ENCODE results near the gene MICAL2. TPM values are rescaled to one million over a fixed set of nuclear protein-coding genes. Genes with fewer than 3 reads are reported as not detected.

Gene MICAL2
- total RNA-seq, 1 experiment from 2014 or later, result 37.4 TPM

DNA sequence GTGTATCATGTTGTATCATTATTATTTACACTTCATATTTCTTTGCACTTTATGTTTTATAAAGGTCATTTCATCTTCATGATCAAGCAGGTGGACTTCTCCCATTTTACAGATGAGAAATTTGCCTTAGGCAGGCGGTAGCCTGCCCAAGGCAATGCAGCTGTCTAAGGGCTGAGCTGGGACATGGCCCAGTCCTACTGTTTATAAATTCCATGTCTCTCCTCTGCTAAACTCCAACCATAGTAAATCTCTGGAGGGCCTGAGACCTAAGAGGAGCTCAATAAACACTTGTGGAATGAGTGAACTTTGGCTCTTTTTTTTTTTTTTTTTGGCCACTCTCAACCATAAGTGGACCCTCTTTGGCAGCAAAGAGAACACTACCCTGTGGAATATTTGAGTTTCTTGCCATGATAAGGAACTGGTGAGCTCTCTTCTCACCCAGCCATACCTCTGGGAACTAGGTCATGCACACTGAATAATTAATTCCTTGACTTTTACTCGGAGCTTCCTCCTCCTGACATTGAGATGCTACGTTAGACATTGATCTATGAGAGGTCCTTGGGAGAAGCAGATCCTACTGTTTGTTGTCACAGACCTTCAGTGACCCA is 29.9 kb downstream of the MICAL2 start:
- Histone ChIP-seq H2AFZ (ENCODE audit: low read depth, low read length, poor library complexity, severe bottlenecking) (no peak overlapping the region), H4K20me1 (ENCODE audit: insufficient read depth) (no peaks in the 10 kb centered on the region), H3K79me2 (ENCODE audit: insufficient read depth, low read length) (no peaks in the 10 kb centered on the region), H3K27me3 (ENCODE audit: insufficient read depth, low read length) (no peaks in the 10 kb centered on the region), H3K4me3 (replicated peaks in 1 of 2; ENCODE audit: low read depth in 1 of 2, low read length in 2 of 2) (no peak overlapping the region), H3K27ac (ENCODE audit: low read depth, low read length) (no peak overlapping the region), H3K9me2 (ENCODE audit: insufficient read depth) (no peaks in the 10 kb centered on the region), H3K4me2 (ENCODE audit: low read length) (no peak overlapping the region), H3K4me1 (ENCODE audit: control insufficient read depth in 1 of 2, insufficient read depth in 2 of 2, low read length in 2 of 2) (peaks cover 0 to 28% of the 10 kb centered on the region in 2 experiments; a peak in 2 of 4 replicates), H3K9me3 (ENCODE audit: control insufficient read depth in 1 of 2, insufficient read depth in 1 of 2, low read depth in 1 of 2, low read length in 2 of 2) (no peaks in the 10 kb centered on the region), H3K9ac (ENCODE audit: low read length) (no peak overlapping the region), H3K36me3 (ENCODE audit: control insufficient read depth in 1 of 2, insufficient read depth in 2 of 2, low read length in 2 of 2) (no peaks in the 10 kb centered on the region)
- DNase-seq (ENCODE audit: low read depth, low spot score), result no peak
- no TSS peak for BruUV-seq (replicated peaks)
- no peak for ATAC-seq
- CTCF ChIA-PET, result no interaction called here
- RAD21 ChIA-PET (ENCODE audit: low non-redundant PET in 1 of 2, low total read pairs in 2 of 2, uncharacterized antibody in 2 of 2, unreplicated experiment in 2 of 2), result no interaction called here
- intact Hi-C loops (cut with micrococcal nuclease), result no loop called here
- no peak for TF ChIP-seq ZNF274 (IDR thresholded peaks at IDR 0.05; ENCODE audit: low read depth, low read length)
- TF ChIP-seq TCF7L2 (IDR thresholded peaks at IDR 0.05; ENCODE audit: borderline replicate concordance, extremely low read depth, insufficient read depth, insufficient read length), result no peak
- TF ChIP-seq, protein P1, sequence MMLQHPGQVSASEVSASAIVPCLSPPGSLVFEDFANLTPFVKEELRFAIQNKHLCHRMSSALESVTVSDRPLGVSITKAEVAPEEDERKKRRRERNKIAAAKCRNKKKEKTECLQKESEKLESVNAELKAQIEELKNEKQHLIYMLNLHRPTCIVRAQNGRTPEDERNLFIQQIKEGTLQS (IDR thresholded peaks at IDR 0.05), result no peak
- no peak for TF ChIP-seq EZH2 (IDR thresholded peaks at IDR 0.05)
- TF ChIP-seq, protein P2, sequence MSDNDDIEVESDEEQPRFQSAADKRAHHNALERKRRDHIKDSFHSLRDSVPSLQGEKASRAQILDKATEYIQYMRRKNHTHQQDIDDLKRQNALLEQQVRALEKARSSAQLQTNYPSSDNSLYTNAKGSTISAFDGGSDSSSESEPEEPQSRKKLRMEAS (IDR thresholded peaks at IDR 0.05), result no peak
- TF ChIP-seq SP1 (IDR thresholded peaks at IDR 0.05; ENCODE audit: low read depth), result no peak
- no peak for TF ChIP-seq POLR2AphosphoS5 (IDR thresholded peaks at IDR 0.05; ENCODE audit: low read depth, low read length)
- TF ChIP-seq FOSL1 (IDR thresholded peaks at IDR 0.05; ENCODE audit: low read depth), result no peak
- TF ChIP-seq SIN3A (IDR thresholded peaks at IDR 0.05; ENCODE audit: low read depth), result no peak
- TF ChIP-seq SRF (IDR thresholded peaks at IDR 0.05; ENCODE audit: low read depth), result no peak
- TF ChIP-seq ZFX (IDR thresholded peaks at IDR 0.05), result no peak
- TF ChIP-seq ELF1 (IDR thresholded peaks at IDR 0.05; ENCODE audit: borderline replicate concordance, low read depth), result no peak
- no peak for TF ChIP-seq JUND (IDR thresholded peaks at IDR 0.05)
- TF ChIP-seq, protein P3, sequence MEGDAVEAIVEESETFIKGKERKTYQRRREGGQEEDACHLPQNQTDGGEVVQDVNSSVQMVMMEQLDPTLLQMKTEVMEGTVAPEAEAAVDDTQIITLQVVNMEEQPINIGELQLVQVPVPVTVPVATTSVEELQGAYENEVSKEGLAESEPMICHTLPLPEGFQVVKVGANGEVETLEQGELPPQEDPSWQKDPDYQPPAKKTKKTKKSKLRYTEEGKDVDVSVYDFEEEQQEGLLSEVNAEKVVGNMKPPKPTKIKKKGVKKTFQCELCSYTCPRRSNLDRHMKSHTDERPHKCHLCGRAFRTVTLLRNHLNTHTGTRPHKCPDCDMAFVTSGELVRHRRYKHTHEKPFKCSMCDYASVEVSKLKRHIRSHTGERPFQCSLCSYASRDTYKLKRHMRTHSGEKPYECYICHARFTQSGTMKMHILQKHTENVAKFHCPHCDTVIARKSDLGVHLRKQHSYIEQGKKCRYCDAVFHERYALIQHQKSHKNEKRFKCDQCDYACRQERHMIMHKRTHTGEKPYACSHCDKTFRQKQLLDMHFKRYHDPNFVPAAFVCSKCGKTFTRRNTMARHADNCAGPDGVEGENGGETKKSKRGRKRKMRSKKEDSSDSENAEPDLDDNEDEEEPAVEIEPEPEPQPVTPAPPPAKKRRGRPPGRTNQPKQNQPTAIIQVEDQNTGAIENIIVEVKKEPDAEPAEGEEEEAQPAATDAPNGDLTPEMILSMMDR (IDR thresholded peaks at IDR 0.05 in 2 of 3, conservative IDR thresholded peaks at IDR 0.05 in 1 of 3; ENCODE audit: borderline replicate concordance in 1 of 3, insufficient read depth in 1 of 3, low read depth in 2 of 3, low read length in 2 of 3), result no peak
- TF ChIP-seq, protein P4, sequence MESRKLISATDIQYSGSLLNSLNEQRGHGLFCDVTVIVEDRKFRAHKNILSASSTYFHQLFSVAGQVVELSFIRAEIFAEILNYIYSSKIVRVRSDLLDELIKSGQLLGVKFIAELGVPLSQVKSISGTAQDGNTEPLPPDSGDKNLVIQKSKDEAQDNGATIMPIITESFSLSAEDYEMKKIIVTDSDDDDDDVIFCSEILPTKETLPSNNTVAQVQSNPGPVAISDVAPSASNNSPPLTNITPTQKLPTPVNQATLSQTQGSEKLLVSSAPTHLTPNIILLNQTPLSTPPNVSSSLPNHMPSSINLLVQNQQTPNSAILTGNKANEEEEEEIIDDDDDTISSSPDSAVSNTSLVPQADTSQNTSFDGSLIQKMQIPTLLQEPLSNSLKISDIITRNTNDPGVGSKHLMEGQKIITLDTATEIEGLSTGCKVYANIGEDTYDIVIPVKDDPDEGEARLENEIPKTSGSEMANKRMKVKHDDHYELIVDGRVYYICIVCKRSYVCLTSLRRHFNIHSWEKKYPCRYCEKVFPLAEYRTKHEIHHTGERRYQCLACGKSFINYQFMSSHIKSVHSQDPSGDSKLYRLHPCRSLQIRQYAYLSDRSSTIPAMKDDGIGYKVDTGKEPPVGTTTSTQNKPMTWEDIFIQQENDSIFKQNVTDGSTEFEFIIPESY (IDR thresholded peaks at IDR 0.05; ENCODE audit: extremely low read depth, insufficient replicate concordance, low read length), result no peak
- TF ChIP-seq EZH2phosphoT487 (IDR thresholded peaks at IDR 0.05; ENCODE audit: borderline replicate concordance), result no peak
- no peak for TF ChIP-seq POLR2A (IDR thresholded peaks at IDR 0.05; ENCODE audit: borderline replicate concordance, extremely low read depth, insufficient read depth, insufficient read length)
- POLR2A ChIA-PET, result no interaction called here

Data from HCT116 (cell line).